ENCODE results near the gene PHF1. TPM values are rescaled to one million over a fixed set of nuclear protein-coding genes. Genes with fewer than 3 reads are reported as not detected.
"Not testable (repeated sequence)": the region's sequence is repeated elsewhere in the genome, so short reads cannot be mapped to it uniquely, and the experiment has no call there.

Gene PHF1
- total RNA-seq, 3 donors from 2014 or later: 72.8 to 82.8 (median 77.3) TPM

- intact Hi-C loops (cut with DNase I; ENCODE audit: low total_unique reads): no loop called here
- Histone ChIP-seq H3K27ac (peak overlapping the region; percentile 40 to 77), H3K36me3 (no peaks in the 10 kb centered on the region), H3K9me3 (no peaks in the 10 kb centered on the region), H3K4me3 (no peak overlapping the region), H3K4me1 (peaks cover 0 to 10% of the 10 kb centered on the region in 2 donors), H3K27me3 (no peaks in the 10 kb centered on the region)
- DNase-seq (ENCODE audit: low spot score in 2 of 2): no peak
- TF ChIP-seq POLR2AphosphoS5 (IDR thresholded peaks at IDR 0.05) (no peak), CTCF (IDR thresholded peaks at IDR 0.05) (no peak)
These were observed 38.2 kb upstream of the PHF1 start for GRCh38 chr6:33372526-33373123.

GRCh38 chr6:33373960-33374910 is 36.6 kb upstream of the PHF1 start:
- Histone ChIP-seq H3K4me1 (peaks cover 0 to 10% of the 10 kb centered on the region in 2 donors), H3K9me3 (no peaks in the 10 kb centered on the region), H3K27me3 (no peaks in the 10 kb centered on the region), H3K27ac (peak overlapping the region; percentile 77 to 83), H3K36me3 (no peaks in the 10 kb centered on the region), H3K4me3 (peak overlapping the region in 1 of 3 donors; percentile 30)
- intact Hi-C loops (cut with DNase I; ENCODE audit: low total_unique reads): no loop called here
- TF ChIP-seq CTCF (IDR thresholded peaks at IDR 0.05) (no peak), POLR2AphosphoS5 (IDR thresholded peaks at IDR 0.05) (no peak), POLR2A (IDR thresholded peaks at IDR 0.05) (no peak)
- no peak for DNase-seq (ENCODE audit: low spot score in 2 of 2)

GRCh38 chr6:33375143-33375671 is 35.6 kb upstream of the PHF1 start:
- H3K4me1 ChIP-seq: peaks cover 0 to 10% of the 10 kb centered on the region in 2 donors
- intact Hi-C loops (cut with DNase I; ENCODE audit: low total_unique reads): no loop called here
- peak; percentile 78 to 84 for DNase-seq (ENCODE audit: low spot score in 2 of 2)
- no peaks in the 10 kb centered on the region for H3K27me3 ChIP-seq
- H3K27ac ChIP-seq: peak overlapping the region; percentile 83 to 92
- TF ChIP-seq CTCF (IDR thresholded peaks at IDR 0.05) (no peak), POLR2AphosphoS5 (IDR thresholded peaks at IDR 0.05) (peak in 2 of 3 donors; percentile 36 to 58)
- no peaks in the 10 kb centered on the region for H3K36me3 ChIP-seq
- peak overlapping the region in 2 of 3 donors; percentile 8 to 43 for H3K4me3 ChIP-seq
- H3K9me3 ChIP-seq: no peaks in the 10 kb centered on the region

GRCh38 chr6:33377171-33377570 is 33.6 kb upstream of the PHF1 start:
- Histone ChIP-seq H3K9me3 (no peaks in the 10 kb centered on the region), H3K4me1 (peaks cover 0 to 10% of the 10 kb centered on the region in 2 donors), H3K27ac (peak overlapping the region; percentile 83 to 92), H3K27me3 (no peaks in the 10 kb centered on the region), H3K4me3 (no peak overlapping the region), H3K36me3 (no peaks in the 10 kb centered on the region)
- intact Hi-C loops (cut with DNase I; ENCODE audit: low total_unique reads): no loop called here
- TF ChIP-seq CTCF (IDR thresholded peaks at IDR 0.05): no peak
- TF ChIP-seq POLR2AphosphoS5 (IDR thresholded peaks at IDR 0.05): no peak
- no peak for TF ChIP-seq POLR2A (IDR thresholded peaks at IDR 0.05)
- DNase-seq (ENCODE audit: low spot score in 2 of 2): no peak

GRCh38 chr6:33379184-33379583 is 31.6 kb upstream of the PHF1 start:
- H3K27ac ChIP-seq; intact Hi-C loops (cut with DNase I; ENCODE audit: low total_unique reads): not testable (repeated sequence)
- H3K4me1 ChIP-seq: peaks cover 0 to 10% of the 10 kb centered on the region in 2 donors

More at GRCh38 chr6:33379184-33379583, 31.6 kb upstream of the PHF1 start:
- H3K27me3 ChIP-seq; H3K36me3 ChIP-seq; H3K4me3 ChIP-seq; H3K9me3 ChIP-seq; DNase-seq (ENCODE audit: low spot score in 2 of 2): not testable (repeated sequence)
